A549 (cell line): ENCODE results near the gene CNKSR3.

Experiments
- CEBPB ChIP-seq, 2 experiments: fragments of >200 bp in 1 of 2; sonication (Bioruptor Twin) in 1 of 2; formaldehyde crosslinking in 1 of 2; IDR thresholded peaks; 2 replicates each; pipeline ENCODE4 v1.6.1; 2012 to 2016
- CTCF ChIP-seq: fragments of >200 bp; sonication (Bioruptor Twin); formaldehyde crosslinking; IDR thresholded peaks from 3 replicates; pipeline ENCODE4 v1.5.1; 2016
- ESRRA ChIP-seq: fragments of 150-350 bp; IDR thresholded peaks from 2 replicates; pipeline ENCODE4 v1.6.1; 2014; ENCODE audit warnings: mild to moderate bottlenecking, low read length, borderline replicate concordance
- HMGXB4 ChIP-seq: fragments of 250-450 bp; sonication (Bioruptor Pico); IDR thresholded peaks from 2 replicates; pipeline ENCODE4 v1.5.0; 2021; ENCODE audit warnings: mild to moderate bottlenecking, moderate library complexity, borderline replicate concordance
- HOXA7 ChIP-seq: fragments of 250-450 bp; sonication (Bioruptor Pico); IDR thresholded peaks from 2 replicates; pipeline ENCODE4 v1.5.0; 2020; ENCODE audit warnings: mild to moderate bottlenecking, moderate library complexity
- MAFK ChIP-seq: fragments of 450-650 bp; IDR thresholded peaks from 2 replicates; pipeline ENCODE4 v1.6.1; 2014; ENCODE audit not compliant: partially characterized antibody
- NFE2L2 ChIP-seq: fragments of 150-350 bp; conservative IDR thresholded peaks from 2 replicates; pipeline ENCODE4 v1.6.1; 2014; ENCODE audit warnings: low read length
- RAD21 ChIP-seq, 2 experiments: fragments of >200 bp in 1 of 2; sonication (Bioruptor Twin) in 1 of 2; formaldehyde crosslinking in 1 of 2; IDR thresholded peaks in 1 of 2; conservative IDR thresholded peaks in 1 of 2; 2 replicates in 1 of 2; 3 replicates in 1 of 2; pipeline ENCODE4 v1.6.1; 2012 to 2018; ENCODE audit warnings: inconsistent platforms in 1 of 2
- RCOR1 ChIP-seq: fragments of 150-350 bp; IDR thresholded peaks from 2 replicates; pipeline ENCODE4 v1.6.1; 2014; ENCODE audit warnings: antibody characterized with exemption, low read length, low read depth
- RFX5 ChIP-seq: fragments of 450-650 bp; IDR thresholded peaks from 2 replicates; pipeline ENCODE4 v1.7.1; 2014; ENCODE audit warnings: antibody characterized with exemption, mild to moderate bottlenecking, moderate library complexity
- ZFP36 ChIP-seq: fragments of 450-650 bp; IDR thresholded peaks from 2 replicates; pipeline ENCODE4 v1.6.1; 2014; ENCODE audit warnings: borderline replicate concordance; ENCODE audit not compliant: partially characterized antibody

GRCh38 chr6:154460306-154461071, 50.0 kb downstream of the CNKSR3 start:
- TF ChIP-seq MAFK (no peak), CEBPB (IDR thresholded peaks at IDR 0.05) (no peak), ZFP36 (no peak), CTCF (no peak), RCOR1 (no peak), HMGXB4 (CRISPR knock-in tag) (no peak), RAD21 (conservative IDR thresholded peaks at IDR 0.05 in 1 of 2, IDR thresholded peaks at IDR 0.05 in 1 of 2) (no peak), NFE2L2 (no peak), RFX5 (no peak), HOXA7 (CRISPR knock-in tag) (no peak), ESRRA (no peak)
